Pancreas (tissue), 10 donors: ENCODE results near the gene RAB7B. TPM values are rescaled to one million over a fixed set of nuclear protein-coding genes. Genes with fewer than 3 reads are reported as not detected.

ENCODE experiments used
- ATAC-seq, 4 donors: fragments of 200-7000 bp; cut with Tn5 transposase; one replicate each; pipeline versions ENCODE4 v1.8.0 to v1.9.1; 2020; ENCODE audit warnings: mild to moderate bottlenecking in 4 of 4, moderate library complexity in 4 of 4
- DNase-seq, 6 donors: peaks; one replicate each; pipeline ENCODE4 v3.0.0-alpha.2; 2020
- FAIRE-seq: peaks from 2 replicates; lab custom pipeline; 2012; peaks lifted over from hg19 to GRCh38; lab: Jason Lieb, UNC
- H3K27ac ChIP-seq, 4 donors: fragments of 200-600 bp; sonication (generic); 1 replicate in 3 of 4; 2 replicates in 1 of 4; pipeline versions ENCODE4 v1.5.0 to v1.8.0; 2020
- H3K27me3 ChIP-seq, 4 donors: fragments of 200-600 bp; one replicate each; pipeline ENCODE4 v1.8.0; 2021
- H3K36me3 ChIP-seq, 3 donors: fragments of 200-600 bp; sonication (generic) in 1 of 3; one replicate each; pipeline versions ENCODE4 v1.5.0 to v1.8.0; 2020 to 2021
- H3K4me1 ChIP-seq, 3 donors: fragments of 200-600 bp; one replicate each; pipeline ENCODE4 v1.8.0; 2021
- H3K4me3 ChIP-seq, 4 donors: fragments of 200-600 bp; sonication (generic) in 2 of 4; one replicate each; pipeline versions ENCODE4 v1.5.0 to v1.8.0; 2020 to 2021
- H3K9me3 ChIP-seq, 4 donors: fragments of 200-600 bp; one replicate each; pipeline ENCODE4 v1.8.0; 2021
- CTCF ChIP-seq, 4 donors: fragments of 200-600 bp; sonication (generic) in 3 of 4; IDR thresholded peaks; one replicate each; pipeline versions ENCODE4 v1.5.0 to v1.8.0; 2021; ENCODE audit warnings: antibody characterized with exemption in 4 of 4
- WGBS, 2 donors: extraction: QIAGEN DNeasy Blood & Tissue Kit; methylation state at CpG; one replicate each; pipeline ENCODE4 v1.1.7; 2013; 5-methylcytosine and 5-hydroxymethylcytosine counted together
- intact Hi-C, 3 donors: fragments of 100-400 bp; cut with DNase I; formaldehyde crosslinking; loops; one replicate each; pipeline versions ENCODE4 v1.11.1 to v1.14.2; 2022
- polyA plus RNA-seq, 2 donors: library from polyadenylated mRNA; stranded (reverse); fragments of 200-250 nt; gene quantifications; one replicate each; pipeline ENCODE4 v1.2.3, GENCODE V29; 2013
- total RNA-seq, 6 donors: library from RNA; stranded (reverse); fragmentation: NEBNext Ultra II Directional in 4 of 6; extraction: Animal tissue kit (Norgen Biotek cat#: 25700) in 4 of 6; gene quantifications; one replicate each; pipeline versions ENCODE4 v1.2.1 to v1.2.4, GENCODE V29; 2021 to 2023
- donor health status: healthy with polysubstance abuse.
- donor health status: DM: no; HTN: no; CAD: no; lungs with moderate emphysema.
- donor health status: DM: no; HTN: no; CAD: no.
- donor health status: control.
- donor health status: control.
- donor health status: Bipolar disorder and iron deficiency.
- donor health status: DM: yes; HTN: yes; CAD: no.
- donor health status: DM: no; HTN: no; CAD: no.
- donor health status: DM: no; HTN: no; CAD: no.
- donor health status: DM: yes; HTN: yes; CAD: no.

Gene RAB7B
- total and polyA plus RNA-seq, 8 donors, result 0.24 to 4.0 (median 0.59) TPM

GRCh38 chr1:205961405-205961804 is 41.8 kb downstream of the RAB7B start:
- ATAC-seq, result peak in 3 of 4 donors; percentile 18 to 79 (median 63)
- no peaks in the 10 kb centered on the region for H3K36me3 ChIP-seq
- FAIRE-seq, result no peak
- peak overlapping the region in 2 of 4 donors; percentile 33 to 58 for H3K27ac ChIP-seq
- intact Hi-C loops, result no loop called here
- H3K4me3 ChIP-seq, result no peak overlapping the region
- DNase-seq, result no peak
- H3K27me3 ChIP-seq, result no peaks in the 10 kb centered on the region
- no peak for TF ChIP-seq CTCF (IDR thresholded peaks at IDR 0.05)
- H3K4me1 ChIP-seq, result no peaks in the 10 kb centered on the region
- 61 to 68% methylated on average over 2 of the region's 2 CpGs for WGBS, 2 donors
- H3K9me3 ChIP-seq, result no peaks in the 10 kb centered on the region

- DNase-seq (no peak), FAIRE-seq (no peak), ATAC-seq (no peak)
- 80 to 83% methylated on average over 4 of the region's 4 CpGs for WGBS, 2 donors
- intact Hi-C loops, result no loop called here
- Histone ChIP-seq H3K4me1 (peaks cover 0 to 5% (median 0%) of the 10 kb centered on the region in 3 donors), H3K9me3 (no peaks in the 10 kb centered on the region), H3K27ac (no peak overlapping the region), H3K27me3 (no peaks in the 10 kb centered on the region), H3K36me3 (no peaks in the 10 kb centered on the region), H3K4me3 (no peak overlapping the region)
- TF ChIP-seq CTCF (IDR thresholded peaks at IDR 0.05), result no peak
Observed at GRCh38 chr1:205959789-205960188, 43.4 kb downstream of the RAB7B start.

- Histone ChIP-seq H3K36me3 (no peaks in the 10 kb centered on the region), H3K4me3 (no peak overlapping the region), H3K9me3 (no peaks in the 10 kb centered on the region), H3K4me1 (peaks cover 5 to 18% (median 17%) of the 10 kb centered on the region in 3 donors), H3K27me3 (no peaks in the 10 kb centered on the region), H3K27ac (no peak overlapping the region)
- FAIRE-seq (no peak), ATAC-seq (no peak), DNase-seq (no peak)
- TF ChIP-seq CTCF (IDR thresholded peaks at IDR 0.05), result no peak
- 48 to 55% methylated on average over 1 of the region's 1 CpG for WGBS, 2 donors
- intact Hi-C loops, result no loop called here
Observed at GRCh38 chr1:205955499-205955898, 47.7 kb downstream of the RAB7B start.

GRCh38 chr1:205954819-205955404 is 48.3 kb downstream of the RAB7B start:
- no peak for TF ChIP-seq CTCF (IDR thresholded peaks at IDR 0.05)
- ATAC-seq, result peak; percentile 61 to 84 (median 76)
- no peak for FAIRE-seq
- H3K27ac ChIP-seq, result peak overlapping the region in 2 of 4 donors; percentile 16 to 33
- H3K27me3 ChIP-seq, result no peaks in the 10 kb centered on the region
- peaks cover 10 to 22% (median 18%) of the 10 kb centered on the region in 3 donors for H3K4me1 ChIP-seq
- WGBS, 2 donors, result 27 to 28% methylated on average over 11 of the region's 11 CpGs
- intact Hi-C loops, result no loop called here
- no peaks in the 10 kb centered on the region for H3K9me3 ChIP-seq
- peak in 1 of 6 donors; percentile 62 for DNase-seq
- no peak overlapping the region for H3K4me3 ChIP-seq
- no peaks in the 10 kb centered on the region for H3K36me3 ChIP-seq

GRCh38 chr1:205951746-205952145 is 51.4 kb downstream of the RAB7B start:
- H3K27ac ChIP-seq, result no peak overlapping the region
- TF ChIP-seq CTCF (IDR thresholded peaks at IDR 0.05), result no peak
- H3K4me3 ChIP-seq, result no peak overlapping the region
- H3K4me1 ChIP-seq, result peaks cover 13 to 29% (median 25%) of the 10 kb centered on the region in 3 donors
- no peaks in the 10 kb centered on the region for H3K36me3 ChIP-seq
- no peak for ATAC-seq
- no peak for DNase-seq
- H3K27me3 ChIP-seq, result no peaks in the 10 kb centered on the region
- intact Hi-C loops, result no loop called here
- WGBS, 2 donors, result 92 to 98% methylated on average over 1 of the region's 1 CpG
- FAIRE-seq, result no peak
- H3K9me3 ChIP-seq, result no peaks in the 10 kb centered on the region
